K562 (cell line): ENCODE measurements around the gene SDR42E2. TPM values are rescaled to one million over a fixed set of nuclear protein-coding genes. Genes with fewer than 3 reads are reported as not detected.
"Not testable (repeated sequence)": the region's sequence is repeated elsewhere in the genome, so short reads cannot be mapped to it uniquely, and the experiment has no call there.

Source experiments
- ATAC-seq: fragments of 200-7000 bp; cut with Tn5 transposase; 3 replicates; pipeline ENCODE4 v1.9.1; 2020; ENCODE audit warnings: moderate library complexity
- BruUV-seq: library from RNA; stranded (reverse); fragments of 400-500 nt; replicated peaks from 2 replicates; lab custom pipeline; 2021; lab: Mats Ljungman, UMichigan
- CTCF ChIA-PET: fragments of 300-600 bp; formaldehyde crosslinking; extraction: SDS; loops from one replicate; lab custom pipeline; 2021; ENCODE audit warnings: low intra/inter-chr PET ratio; lab: Yijun Ruan, JAX
- POLR2A ChIA-PET: fragments of 300-600, 350-650 bp; sonication (Branson Sonifier 250); formaldehyde crosslinking; extraction: SDS; loops from one replicate; lab custom pipeline; 2021; ENCODE audit warnings: antibody characterized with exemption, inconsistent platforms; lab: Yijun Ruan, JAX
- DNase-seq, 4 experiments: peaks; one replicate each; pipeline versions ENCODE4 v3.0.0 to v3.0.0-alpha.2; 2011 to 2018; ENCODE audit warnings: low spot score in 3 of 4, mixed read lengths in 3 of 4; ENCODE audit errors: extremely low read depth in 1 of 4
- FAIRE-seq: peaks from 2 replicates; lab custom pipeline; 2011; peaks lifted over from hg19 to GRCh38; lab: Jason Lieb, UNC
- H2AFZ ChIP-seq: 2 replicates; pipeline ENCODE4 v1.6.0; 2011; ENCODE audit warnings: low read depth, low read length, control low read depth, inconsistent platforms
- H3K27ac ChIP-seq: fragments of 200-600 bp; 3 replicates; pipeline ENCODE4 v1.8.0; 2011; ENCODE audit warnings: low read depth, mild to moderate bottlenecking, control low read depth, inconsistent platforms, low read length, moderate library complexity, mixed read lengths; ENCODE audit errors: extremely low read depth
- H3K27me3 ChIP-seq, 2 experiments: fragments of 300-600 bp in 1 of 2; 2 replicates in 1 of 2; 3 replicates in 1 of 2; pipeline versions ENCODE4 v1.6.0 to v1.8.0; 2011; ENCODE audit warnings: inconsistent platforms in 2 of 2, low read length in 2 of 2, mild to moderate bottlenecking in 1 of 2, mixed read lengths in 1 of 2, moderate library complexity in 1 of 2; ENCODE audit not compliant: control insufficient read depth in 2 of 2, insufficient read depth in 2 of 2
- H3K36me3 ChIP-seq: fragments of 300-600 bp; 3 replicates; pipeline ENCODE4 v1.8.0; 2011; ENCODE audit warnings: mild to moderate bottlenecking, low read length, inconsistent platforms; ENCODE audit not compliant: control insufficient read depth, insufficient read depth
- H3K4me1 ChIP-seq, 2 experiments: fragments of 200-600 bp in 1 of 2; replicated peaks in 1 of 2; 2 replicates in 1 of 2; 3 replicates in 1 of 2; pipeline versions ENCODE4 v1.5.1 to v1.8.0; 2011; ENCODE audit warnings: inconsistent platforms in 2 of 2, low read length in 2 of 2, mild to moderate bottlenecking in 1 of 2, mixed read lengths in 1 of 2, moderate library complexity in 1 of 2; ENCODE audit not compliant: control insufficient read depth in 2 of 2, insufficient read depth in 2 of 2
- H3K4me2 ChIP-seq: 2 replicates; pipeline ENCODE4 v1.6.1; 2011; ENCODE audit warnings: low read length, control low read depth, inconsistent platforms, mixed read lengths; ENCODE audit not compliant: insufficient read depth
- H3K4me3 ChIP-seq: fragments of 200-600 bp; sonication (generic), shearing (Covaris generic); 2 replicates; pipeline ENCODE4 v1.5.1; 2016; ENCODE audit warnings: control low read depth, inconsistent platforms
- H3K79me2 ChIP-seq: fragments of 200-600 bp; 3 replicates; pipeline ENCODE4 v1.8.0; 2011; ENCODE audit warnings: low read length, inconsistent platforms; ENCODE audit not compliant: control insufficient read depth, insufficient read depth
- H3K9ac ChIP-seq, 2 experiments: 2 replicates each; pipeline versions ENCODE4 v1.6.0 to v1.6.1; 2011; ENCODE audit warnings: low read depth in 2 of 2, low read length in 2 of 2, control low read depth in 1 of 2, inconsistent platforms in 1 of 2, mild to moderate bottlenecking in 1 of 2, mixed read lengths in 1 of 2; ENCODE audit not compliant: insufficient read depth in 1 of 2
- H3K9me1 ChIP-seq: one replicate; pipeline ENCODE4 v1.6.0; 2011; ENCODE audit warnings: inconsistent platforms, mild to moderate bottlenecking, low read length, moderate library complexity; ENCODE audit not compliant: control insufficient read depth, insufficient read depth
- H3K9me3 ChIP-seq: replicated peaks from 2 replicates; pipeline ENCODE4 v1.5.1; 2011; ENCODE audit warnings: low read depth, low read length, inconsistent platforms; ENCODE audit not compliant: control insufficient read depth, insufficient read depth
- H4K20me1 ChIP-seq: replicated peaks from 2 replicates; pipeline ENCODE4 v1.6.1; 2011; ENCODE audit warnings: low read length, inconsistent platforms, mixed read lengths; ENCODE audit not compliant: control insufficient read depth, insufficient read depth
- CREM ChIP-seq: IDR thresholded peaks from 2 replicates; pipeline ENCODE4 v1.6.1; 2014; ENCODE audit warnings: antibody characterized with exemption, low read depth
- ZNF146 ChIP-seq: IDR thresholded peaks from one replicate; pipeline ENCODE4 v1.6.1; 2018; ENCODE audit warnings: missing compliant biosample characterization; ENCODE audit not compliant: unreplicated experiment
- ZNF23 ChIP-seq: fragments of 250-450 bp; sonication (Bioruptor Pico); IDR thresholded peaks from 2 replicates; pipeline ENCODE4 v1.4.0; 2020; ENCODE audit warnings: mild to moderate bottlenecking
- WGBS: fragments of 100-300 bp; shearing (Covaris generic); methylation state at CpG from one replicate; pipeline ENCODE4 v1.1.6; 2016; ENCODE audit warnings: low coverage, mixed read lengths; ENCODE audit not compliant: insufficient coverage; ENCODE audit errors: missing lambda C conversion rate; 5-methylcytosine and 5-hydroxymethylcytosine counted together
- in situ Hi-C: fragments of 300-500 bp; cut with MboI; formaldehyde crosslinking; loops from 4 replicates; pipeline ENCODE4 v1.15.0; 2018; ENCODE audit warnings: inconsistent platforms, mixed read lengths
- intact Hi-C: fragments of 100-400 bp; cut with micrococcal nuclease; formaldehyde crosslinking; loops from 2 replicates; pipeline ENCODE4 v1.14.2; 2022
- polyA plus RNA-seq, 8 experiments: library from polyadenylated mRNA; depleted of rRNA in 4 of 8; stranded (reverse) in 5 of 8; unstranded in 3 of 8; fragments of >200 nt; fragmentation: Nextera tagmentation in 2 of 8; fragmentation: Illumina TruSeq in 1 of 8; extraction: Ambion mirVana in 2 of 8; extraction: Trizol in 1 of 8; gene quantifications; 2 replicates each; pipeline versions ENCODE4 v1.2.1 to v1.2.3, GENCODE V29; 2011 to 2014; ENCODE audit warnings: inconsistent platforms in 1 of 8, missing spikeins in 1 of 8
- total RNA-seq, 7 experiments: library from RNA; depleted of rRNA in 6 of 7; stranded (reverse); fragments of >200 nt in 6 of 7; fragmentation: Illumina TruSeq in 2 of 7; extraction: Trizol in 2 of 7; gene quantifications; 2 replicates each; pipeline versions ENCODE4 v1.2.1 to v1.2.3, GENCODE V29; 2011 to 2021; ENCODE audit warnings: low replicate concordance in 1 of 7
- TF ChIP-seq, protein P1 (sequence below): fragments of 450-650 bp; conservative IDR thresholded peaks from 2 replicates; pipeline ENCODE4 v1.6.1; 2016; ENCODE audit warnings: missing genetic modification characterization, low read depth, mild to moderate bottlenecking, control low read depth, missing compliant biosample characterization

Gene SDR42E2
- total and polyA plus RNA-seq, 9 of the 15 experiments (the other 6 are each of a cell fraction or from before 2014, with no cell fraction given) = 0.03 to 0.07 (median 0.04) TPM; not detected in 4

DNA sequence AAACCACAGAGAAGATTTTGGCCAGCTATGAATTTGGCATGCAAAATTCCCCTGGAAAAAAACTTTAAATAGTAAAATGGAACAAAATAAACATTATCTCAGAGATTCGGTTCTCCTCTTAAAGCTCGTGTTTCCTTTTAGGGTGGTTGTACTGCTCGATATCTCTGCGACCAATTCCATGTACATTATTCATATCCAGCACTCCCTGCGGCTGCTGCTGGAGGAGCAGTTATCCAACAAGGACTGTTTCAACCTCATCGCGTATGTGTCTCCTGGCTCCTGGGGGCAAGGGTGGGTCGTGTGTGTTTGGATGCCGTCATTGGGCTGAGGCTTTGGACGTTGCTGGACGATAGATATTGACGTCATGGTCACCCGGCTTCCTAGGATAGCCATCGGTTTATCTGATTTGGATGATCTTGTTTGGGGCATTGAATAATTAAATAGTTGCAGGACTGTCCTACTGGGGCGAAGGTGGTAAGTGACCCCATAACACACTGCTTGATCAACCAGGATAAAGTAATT is 36.2 kb upstream of the SDR42E2 start (continued):
- TF ChIP-seq ZNF23 (no peak), CREM (peak; percentile 79)
- TF ChIP-seq, protein P1, sequence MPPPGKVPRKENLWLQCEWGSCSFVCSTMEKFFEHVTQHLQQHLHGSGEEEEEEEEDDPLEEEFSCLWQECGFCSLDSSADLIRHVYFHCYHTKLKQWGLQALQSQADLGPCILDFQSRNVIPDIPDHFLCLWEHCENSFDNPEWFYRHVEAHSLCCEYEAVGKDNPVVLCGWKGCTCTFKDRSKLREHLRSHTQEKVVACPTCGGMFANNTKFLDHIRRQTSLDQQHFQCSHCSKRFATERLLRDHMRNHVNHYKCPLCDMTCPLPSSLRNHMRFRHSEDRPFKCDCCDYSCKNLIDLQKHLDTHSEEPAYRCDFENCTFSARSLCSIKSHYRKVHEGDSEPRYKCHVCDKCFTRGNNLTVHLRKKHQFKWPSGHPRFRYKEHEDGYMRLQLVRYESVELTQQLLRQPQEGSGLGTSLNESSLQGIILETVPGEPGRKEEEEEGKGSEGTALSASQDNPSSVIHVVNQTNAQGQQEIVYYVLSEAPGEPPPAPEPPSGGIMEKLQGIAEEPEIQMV (tag) = no peak

DNA sequence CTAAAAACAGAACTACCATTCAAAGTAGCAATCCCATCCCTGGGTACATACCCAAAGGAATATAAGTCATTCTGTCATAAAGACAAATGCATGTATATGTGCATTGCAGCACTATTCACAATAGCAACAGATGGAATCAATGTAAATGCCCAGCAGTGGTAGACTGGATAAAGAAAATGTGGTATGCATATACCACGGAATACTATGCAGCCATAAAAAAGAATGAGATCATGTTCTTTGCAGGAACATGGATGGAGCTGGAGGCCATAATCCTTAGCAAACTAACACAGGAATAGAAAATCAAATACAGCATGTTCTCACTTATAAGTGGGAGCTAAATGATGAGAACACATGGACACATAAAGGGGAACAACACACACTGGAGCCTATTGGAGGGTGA is 33.8 kb upstream of the SDR42E2 start:
- H3K79me2 ChIP-seq, in situ Hi-C loops, H3K9me3 ChIP-seq, H3K36me3 ChIP-seq, H3K4me1 ChIP-seq, H2AFZ ChIP-seq, H3K9ac ChIP-seq, H4K20me1 ChIP-seq, H3K4me3 ChIP-seq, POLR2A ChIA-PET, H3K27ac ChIP-seq, ATAC-seq, DNase-seq, H3K9me1 ChIP-seq, BruUV-seq, FAIRE-seq, intact Hi-C loops, H3K4me2 ChIP-seq: not testable (repeated sequence)
- CTCF ChIA-PET = interaction anchor here (0.6 kb wide), 1 partner anchor 34 kb away, joined by 3 read pairs; no protein-coding TSS in a partner anchor
- TF ChIP-seq ZNF146 (CRISPR knock-in tag) = peak; percentile 63
- peaks cover 33 to 35% of the 10 kb centered on the region in 2 experiments for H3K27me3 ChIP-seq
- 0% methylated on average over 1 of the region's 1 CpG for WGBS
